OCI-LY3 (cell line): ENCODE measurements around the gene GRK1.

Experiments used
- EZH2phosphoT487 ChIP-seq: fragments of 200-600 bp; shearing (Covaris generic); IDR thresholded peaks from 2 replicates; pipeline ENCODE4 v1.6.1; 2018; ENCODE audit warnings: antibody characterized with exemption, mixed run types, low read depth
- TF ChIP-seq, protein P1 (sequence below): fragments of 200-600, 300-600 bp; sonication (generic); IDR thresholded peaks from 2 replicates; pipeline ENCODE4 v1.5.1; 2014; ENCODE audit warnings: antibody characterized with exemption, low read length, low read depth

DNA sequence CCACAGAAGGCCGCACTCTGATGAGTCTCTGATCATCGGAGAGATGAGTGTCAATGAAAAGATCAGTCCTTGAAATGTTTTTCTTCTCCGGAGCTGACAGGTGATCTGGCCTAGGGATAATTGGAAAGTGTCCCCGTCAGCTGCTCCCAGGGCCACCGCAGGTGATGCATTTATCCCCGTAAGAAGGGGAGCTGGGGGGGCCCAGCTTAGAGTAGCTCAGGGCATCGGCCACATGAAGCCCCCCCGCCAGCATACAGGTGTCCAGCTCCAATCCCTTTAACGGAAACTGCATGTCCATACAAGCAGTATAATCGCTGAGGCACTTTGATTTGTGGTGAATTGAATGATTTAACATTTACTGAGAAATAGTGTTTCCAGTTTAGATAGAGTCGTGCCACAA, 36.7 kb upstream of the GRK1 start:
- TF ChIP-seq, protein P1, sequence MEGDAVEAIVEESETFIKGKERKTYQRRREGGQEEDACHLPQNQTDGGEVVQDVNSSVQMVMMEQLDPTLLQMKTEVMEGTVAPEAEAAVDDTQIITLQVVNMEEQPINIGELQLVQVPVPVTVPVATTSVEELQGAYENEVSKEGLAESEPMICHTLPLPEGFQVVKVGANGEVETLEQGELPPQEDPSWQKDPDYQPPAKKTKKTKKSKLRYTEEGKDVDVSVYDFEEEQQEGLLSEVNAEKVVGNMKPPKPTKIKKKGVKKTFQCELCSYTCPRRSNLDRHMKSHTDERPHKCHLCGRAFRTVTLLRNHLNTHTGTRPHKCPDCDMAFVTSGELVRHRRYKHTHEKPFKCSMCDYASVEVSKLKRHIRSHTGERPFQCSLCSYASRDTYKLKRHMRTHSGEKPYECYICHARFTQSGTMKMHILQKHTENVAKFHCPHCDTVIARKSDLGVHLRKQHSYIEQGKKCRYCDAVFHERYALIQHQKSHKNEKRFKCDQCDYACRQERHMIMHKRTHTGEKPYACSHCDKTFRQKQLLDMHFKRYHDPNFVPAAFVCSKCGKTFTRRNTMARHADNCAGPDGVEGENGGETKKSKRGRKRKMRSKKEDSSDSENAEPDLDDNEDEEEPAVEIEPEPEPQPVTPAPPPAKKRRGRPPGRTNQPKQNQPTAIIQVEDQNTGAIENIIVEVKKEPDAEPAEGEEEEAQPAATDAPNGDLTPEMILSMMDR: no peak
- no peak for TF ChIP-seq EZH2phosphoT487
